GM21381 (cell line): ENCODE data around the gene HOXC6.
A peak's percentile ranks its signal among the peaks of the same experiment; 100 is the strongest.

Source experiments
- ATAC-seq: cut with Tn5 transposase; IDR thresholded peaks from one replicate; pipeline ENCODE4 v1.9.1; 2021; ENCODE audit warnings: mild to moderate bottlenecking, moderate library complexity; ENCODE audit not compliant: unreplicated experiment

The HOXC6 gene

DNA sequence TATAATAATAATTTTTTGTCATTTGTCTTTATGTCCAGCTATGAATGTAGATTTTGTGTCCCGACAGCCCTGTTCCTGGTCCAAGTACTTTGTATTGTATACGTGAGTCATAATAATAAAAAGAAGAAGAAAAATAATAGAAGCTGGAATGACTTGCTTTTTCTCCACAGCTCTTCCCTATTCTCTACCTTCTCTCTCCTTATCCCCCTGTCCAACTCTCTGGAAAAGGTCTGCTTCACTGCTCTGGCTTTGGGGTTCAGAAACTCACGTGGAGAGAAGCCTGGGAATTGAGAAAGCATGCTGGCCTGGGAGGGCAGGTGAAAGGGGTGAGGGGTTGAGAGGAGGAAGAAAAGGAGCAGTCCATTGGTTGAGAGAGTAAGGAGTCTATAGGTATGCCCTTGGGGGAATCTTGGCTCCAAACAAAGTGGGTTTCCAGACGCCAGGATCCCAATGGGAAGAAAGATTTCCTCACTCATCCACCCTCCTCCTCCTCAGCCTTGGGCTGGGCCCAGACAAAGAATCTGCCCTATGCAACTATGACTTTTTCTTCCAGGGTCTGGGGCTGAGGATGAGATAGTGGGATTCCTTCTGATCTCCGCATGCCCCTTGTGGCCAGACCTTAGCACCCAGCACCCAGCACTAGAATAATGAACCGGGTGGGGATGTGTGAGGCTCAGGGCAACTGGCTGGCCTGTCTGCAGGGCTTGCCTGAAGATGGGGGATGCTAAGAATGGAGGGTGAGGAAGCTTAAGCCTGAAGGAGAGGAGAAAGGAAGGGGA is 15.4 kb upstream of the HOXC6 start:
- ATAC-seq, result no peak

- ATAC-seq, result no peak
These were observed 13.7 kb upstream of the HOXC6 start for GRCh38 chr12:54014377-54015017.

- ATAC-seq, result no peak
These were observed 13.0 kb upstream of the HOXC6 start for GRCh38 chr12:54015018-54015931.

DNA sequence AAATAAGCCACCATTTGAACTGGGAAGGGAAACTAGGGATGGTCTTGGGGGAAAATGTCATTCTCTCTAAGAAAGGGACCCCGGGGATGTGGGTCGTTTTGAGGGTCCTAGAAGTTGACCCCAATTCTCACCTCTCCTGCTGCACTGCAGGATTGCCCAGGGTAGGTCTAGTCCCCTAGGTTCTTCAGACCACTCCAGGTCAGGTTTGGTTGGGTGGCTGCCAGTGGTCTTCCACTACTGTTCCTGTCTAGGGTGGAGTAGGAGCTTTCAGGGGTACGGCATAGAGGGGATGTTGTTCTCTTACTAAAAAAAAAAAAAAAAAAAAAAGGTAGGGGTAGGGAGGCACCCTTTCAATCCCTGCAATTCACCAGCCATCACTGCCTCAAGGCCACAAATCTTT is 12.2 kb upstream of the HOXC6 start:
- no peak for ATAC-seq

GRCh38 chr12:54016478-54016964 is 11.7 kb upstream of the HOXC6 start:
- no peak for ATAC-seq

GRCh38 chr12:54017027-54017788 is 11.0 kb upstream of the HOXC6 start:
- peak; percentile 24 for ATAC-seq

- peak; percentile 70 for ATAC-seq
These were observed 10.3 kb upstream of the HOXC6 start for GRCh38 chr12:54017878-54018467.

GRCh38 chr12:54018468-54018984 is 9.7 kb upstream of the HOXC6 start:
- ATAC-seq, result no peak

DNA sequence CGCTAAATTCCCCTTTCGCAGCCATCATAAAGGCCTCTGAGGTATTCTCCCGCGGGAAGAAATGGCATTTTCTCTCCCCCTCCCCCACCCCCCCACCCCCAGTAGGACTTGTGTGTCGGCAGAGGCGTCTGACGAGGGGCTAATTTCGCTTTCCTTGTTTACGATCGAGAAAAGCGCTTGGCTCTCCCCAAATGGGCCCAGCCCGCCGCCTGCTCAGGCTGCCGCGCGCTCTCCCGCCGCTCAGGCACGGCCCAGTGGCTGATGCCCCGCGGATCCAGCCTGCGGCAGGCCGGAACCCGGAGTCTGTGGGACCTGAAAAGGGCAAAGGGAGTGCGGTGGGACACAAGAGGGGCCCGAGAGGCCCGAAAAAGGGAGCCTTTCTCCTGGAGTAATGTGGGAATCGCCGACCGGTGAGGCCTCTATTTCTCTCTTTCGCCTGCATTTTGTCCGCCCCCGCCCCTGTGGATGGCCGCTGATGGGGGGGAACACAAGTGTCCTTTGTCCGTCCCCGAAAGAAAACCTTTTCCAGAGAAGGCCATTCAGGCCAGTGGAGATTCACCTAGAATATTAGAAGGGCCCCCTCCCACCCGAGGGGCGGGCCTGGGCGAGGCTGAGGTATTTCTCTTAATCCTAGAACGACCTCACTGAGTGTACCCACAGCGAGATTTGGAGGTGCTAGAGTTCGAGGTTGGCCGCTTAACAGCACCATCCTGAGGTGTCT is 9.0 kb upstream of the HOXC6 start:
- ATAC-seq, result no peak

- no peak for ATAC-seq
These were observed 8.2 kb upstream of the HOXC6 start for GRCh38 chr12:54019924-54020590.

- ATAC-seq, result no peak
These were observed 7.4 kb upstream of the HOXC6 start for GRCh38 chr12:54020591-54021405.

- ATAC-seq, result no peak
These were observed 6.7 kb upstream of the HOXC6 start for GRCh38 chr12:54021432-54022013.

- no peak for ATAC-seq
These were observed 5.0 kb upstream of the HOXC6 start for GRCh38 chr12:54022960-54023884.

DNA sequence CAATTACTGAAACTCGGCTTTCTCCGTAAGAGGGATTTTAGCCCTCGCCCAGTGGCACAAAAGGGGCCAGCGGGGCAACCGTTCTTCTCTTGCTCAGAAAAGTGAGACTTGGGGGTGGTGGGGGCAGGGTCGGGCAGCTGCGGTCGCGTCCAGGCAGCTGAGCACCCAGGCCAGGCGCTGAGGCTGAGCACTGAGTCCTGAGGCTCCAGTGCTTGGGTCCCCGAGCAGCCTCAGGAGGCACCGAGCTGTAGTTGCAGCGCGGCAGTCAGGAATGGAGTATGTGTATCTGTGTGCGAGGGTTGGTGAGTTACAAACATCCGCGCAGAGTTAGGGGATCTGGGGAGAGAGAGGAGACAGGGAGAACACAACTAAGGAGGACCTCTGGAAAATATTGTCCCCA is 4.1 kb upstream of the HOXC6 start:
- no peak for ATAC-seq

DNA sequence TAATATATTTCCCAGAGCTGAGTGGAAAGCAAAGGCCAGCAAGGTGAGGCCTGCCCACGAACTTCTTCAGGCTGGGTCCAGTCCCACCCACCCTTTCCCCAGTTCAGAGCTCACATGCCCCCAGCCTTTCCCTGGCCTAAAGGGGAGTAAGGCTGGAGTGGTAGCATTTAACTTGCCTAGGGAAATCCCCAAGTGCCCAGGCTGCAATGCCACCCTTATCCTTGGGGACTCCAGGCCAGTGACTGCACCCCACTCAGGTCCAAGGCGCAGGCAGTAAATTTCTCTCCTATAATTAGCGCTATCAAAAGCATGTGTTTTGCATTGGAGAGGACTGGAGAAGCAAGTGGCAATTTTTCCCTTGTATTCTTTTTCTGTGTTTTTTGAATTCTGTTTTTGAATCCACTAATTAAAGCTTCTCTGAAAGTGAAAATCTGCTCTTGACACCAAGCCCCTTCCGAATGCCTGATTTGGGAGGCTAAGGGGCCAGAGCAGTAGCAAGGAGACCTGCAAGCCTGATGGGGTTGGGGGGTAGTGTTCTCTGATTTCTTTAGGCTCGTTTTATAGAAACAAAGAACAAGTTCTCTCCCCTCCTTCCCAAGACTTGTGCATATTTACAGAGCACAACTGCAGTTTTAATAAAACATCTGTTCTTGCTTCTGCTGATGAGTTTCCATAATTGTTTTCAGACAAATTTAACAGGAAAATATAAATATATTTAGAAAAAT is 3.5 kb upstream of the HOXC6 start:
- no peak for ATAC-seq
